HFF-Myc (cell line): ENCODE measurements around the gene S100A7A.

Experiments used
- DNase-seq: peaks from one replicate; pipeline ENCODE4 v3.0.0-alpha.2; 2011; ENCODE audit warnings: low read depth; ENCODE audit errors: extremely low read depth
- H3K4me3 ChIP-seq: replicated peaks from 2 replicates; pipeline ENCODE4 v1.5.1; 2011; ENCODE audit warnings: low read depth, mild to moderate bottlenecking, control low read depth, low read length
- CTCF ChIP-seq: IDR thresholded peaks from 2 replicates; pipeline ENCODE4 v1.5.1; 2012; ENCODE audit warnings: mild to moderate bottlenecking, low read depth, low read length, control low read depth; ENCODE audit errors: missing control alignments

S100A7A gene

GRCh38 chr1:153431002-153431401 is 14.7 kb downstream of the S100A7A start:
- no peak for TF ChIP-seq CTCF
- no peak for DNase-seq
- no peak overlapping the region for H3K4me3 ChIP-seq

GRCh38 chr1:153431427-153431826 is 15.1 kb downstream of the S100A7A start:
- DNase-seq = no peak
- no peak overlapping the region for H3K4me3 ChIP-seq

GRCh38 chr1:153431928-153432327 is 15.6 kb downstream of the S100A7A start:
- H3K4me3 ChIP-seq = no peak overlapping the region
- no peak for TF ChIP-seq CTCF
- no peak for DNase-seq

More at GRCh38 chr1:153431427-153431826, 15.1 kb downstream of the S100A7A start:
- no peak for TF ChIP-seq CTCF

- no peak for DNase-seq
Observed at GRCh38 chr1:153432874-153433681, 16.8 kb downstream of the S100A7A start.

GRCh38 chr1:153434746-153435455 is 18.6 kb downstream of the S100A7A start:
- TF ChIP-seq CTCF = no peak
- no peak overlapping the region for H3K4me3 ChIP-seq
- no peak for DNase-seq

More at GRCh38 chr1:153432874-153433681, 16.8 kb downstream of the S100A7A start:
- H3K4me3 ChIP-seq = no peak overlapping the region
- TF ChIP-seq CTCF = no peak

- TF ChIP-seq CTCF = no peak
- no peak for DNase-seq
- H3K4me3 ChIP-seq = no peak overlapping the region
Observed at GRCh38 chr1:153437236-153437635, 20.9 kb downstream of the S100A7A start.
